Measurements from ENCODE around the gene SMARCD3. TPM values are rescaled to one million over a fixed set of nuclear protein-coding genes. Genes with fewer than 3 reads are reported as not detected.

The SMARCD3 gene
- total and polyA plus RNA-seq, 9 of the 15 experiments (the other 6 are each of a cell fraction or from before 2014, with no cell fraction given): 0.43 to 3.6 (median 2.6) TPM

DNA sequence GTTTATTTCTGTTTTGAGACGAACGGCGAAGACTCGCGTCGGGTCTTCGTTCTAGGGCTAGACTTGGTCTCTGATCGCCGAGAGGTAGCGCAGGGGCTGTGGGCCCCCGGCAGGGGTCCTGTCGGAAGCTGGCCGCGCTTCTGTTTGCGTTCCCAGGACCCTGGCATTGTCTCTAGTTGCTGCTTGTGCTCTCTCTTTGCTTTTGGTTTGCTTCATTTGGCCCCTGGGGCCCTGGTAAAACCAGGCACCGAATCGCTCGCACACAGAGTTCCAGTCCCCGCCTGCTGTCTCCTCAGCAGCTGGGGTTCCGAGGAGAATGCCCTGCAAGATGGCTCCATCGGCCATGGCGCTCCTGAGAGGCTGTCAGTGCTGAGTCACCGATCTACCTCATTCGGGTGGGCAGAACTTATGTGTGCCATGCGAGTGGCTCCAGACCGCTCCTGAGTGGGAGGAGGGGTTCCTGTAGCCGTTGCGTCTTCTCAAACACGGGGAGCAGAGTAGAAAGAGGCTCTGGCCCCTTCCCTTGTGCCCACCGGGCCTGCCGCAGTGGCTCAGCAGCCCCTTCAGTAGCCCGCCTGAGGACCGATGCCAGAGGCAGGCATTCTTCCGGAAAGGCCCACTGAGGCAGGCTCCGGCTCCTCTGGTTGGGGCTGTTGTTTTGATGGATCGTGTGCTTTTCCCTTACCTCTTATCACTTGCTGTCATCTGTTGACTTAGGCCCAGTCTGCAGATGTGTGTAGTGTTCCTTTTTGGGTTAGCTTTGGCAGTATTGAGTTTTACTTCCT is 15.4 kb downstream of the SMARCD3 start (continued):
- TF ChIP-seq NBN (IDR thresholded peaks at IDR 0.05; ENCODE audit: low read depth): 0 out of 2 replicates have a peak, but pooled peaks have one; percentile 53
- TF ChIP-seq NR4A1 (CRISPR knock-in tag; IDR thresholded peaks at IDR 0.05): no peak
- peak; percentile 34; the same call in 1 of the 2 replicates for TF ChIP-seq NR4A1 (tag; IDR thresholded peaks at IDR 0.05)
- TF ChIP-seq MLLT1 (IDR thresholded peaks at IDR 0.05): peak in 1 of 2 experiments; percentile 91; a peak in 2 of 4 replicates
- peak; percentile 38; the same call in 1 of the 2 replicates for TF ChIP-seq BHLHE40 (IDR thresholded peaks at IDR 0.05; ENCODE audit: low read length)
- 0 out of 2 replicates have a peak, but pooled peaks have one; percentile 32 for TF ChIP-seq PML (IDR thresholded peaks at IDR 0.05; ENCODE audit: low read length)
- TF ChIP-seq MAFG (tag; conservative IDR thresholded peaks at IDR 0.05): peak; percentile 76; the same call in 1 of the 2 replicates
- 0 out of 2 replicates have a peak, but pooled peaks have one; percentile 17 for TF ChIP-seq CGGBP1 (CRISPR knock-in tag; IDR thresholded peaks at IDR 0.05)
- peak; percentile 56; the same call in 1 of the 2 replicates for TF ChIP-seq MTA3 (IDR thresholded peaks at IDR 0.05; ENCODE audit: borderline replicate concordance)
- 0 out of 2 replicates have a peak, but pooled peaks have one; percentile 30 for TF ChIP-seq ZBTB2 (IDR thresholded peaks at IDR 0.05)
- TF ChIP-seq BCOR (IDR thresholded peaks at IDR 0.05): peak; percentile 41; the same call in 1 of the 2 replicates
- TF ChIP-seq, protein P1, sequence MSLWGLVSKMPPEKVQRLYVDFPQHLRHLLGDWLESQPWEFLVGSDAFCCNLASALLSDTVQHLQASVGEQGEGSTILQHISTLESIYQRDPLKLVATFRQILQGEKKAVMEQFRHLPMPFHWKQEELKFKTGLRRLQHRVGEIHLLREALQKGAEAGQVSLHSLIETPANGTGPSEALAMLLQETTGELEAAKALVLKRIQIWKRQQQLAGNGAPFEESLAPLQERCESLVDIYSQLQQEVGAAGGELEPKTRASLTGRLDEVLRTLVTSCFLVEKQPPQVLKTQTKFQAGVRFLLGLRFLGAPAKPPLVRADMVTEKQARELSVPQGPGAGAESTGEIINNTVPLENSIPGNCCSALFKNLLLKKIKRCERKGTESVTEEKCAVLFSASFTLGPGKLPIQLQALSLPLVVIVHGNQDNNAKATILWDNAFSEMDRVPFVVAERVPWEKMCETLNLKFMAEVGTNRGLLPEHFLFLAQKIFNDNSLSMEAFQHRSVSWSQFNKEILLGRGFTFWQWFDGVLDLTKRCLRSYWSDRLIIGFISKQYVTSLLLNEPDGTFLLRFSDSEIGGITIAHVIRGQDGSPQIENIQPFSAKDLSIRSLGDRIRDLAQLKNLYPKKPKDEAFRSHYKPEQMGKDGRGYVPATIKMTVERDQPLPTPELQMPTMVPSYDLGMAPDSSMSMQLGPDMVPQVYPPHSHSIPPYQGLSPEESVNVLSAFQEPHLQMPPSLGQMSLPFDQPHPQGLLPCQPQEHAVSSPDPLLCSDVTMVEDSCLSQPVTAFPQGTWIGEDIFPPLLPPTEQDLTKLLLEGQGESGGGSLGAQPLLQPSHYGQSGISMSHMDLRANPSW (CRISPR knock-in tag; IDR thresholded peaks at IDR 0.05): peak; percentile 82; the same call in 1 of the 2 replicates
- TF ChIP-seq HIVEP1 (CRISPR knock-in tag; IDR thresholded peaks at IDR 0.05): 0 out of 2 replicates have a peak, but pooled peaks have one; percentile 16
- TF ChIP-seq TAF1 (IDR thresholded peaks at IDR 0.05; ENCODE audit: control insufficient read depth, extremely low read depth, insufficient read depth, low read length, severe bottlenecking): peak; percentile 48
- TF ChIP-seq ATF3 (IDR thresholded peaks at IDR 0.05): peak; percentile 69
- TF ChIP-seq ATF3 (CRISPR knock-in tag; conservative IDR thresholded peaks at IDR 0.05): no peak; the same call in none of the 2 replicates
- TF ChIP-seq NR1H2 (CRISPR knock-in tag; IDR thresholded peaks at IDR 0.05): 0 out of 2 replicates have a peak, but pooled peaks have one; percentile 2
- TF ChIP-seq ZNF217 (CRISPR knock-in tag; IDR thresholded peaks at IDR 0.05): no peak
- 0 out of 2 replicates have a peak, but pooled peaks have one; percentile 22 for TF ChIP-seq ZNF263 (CRISPR knock-in tag; IDR thresholded peaks at IDR 0.05; ENCODE audit: borderline replicate concordance)
- no peak for TF ChIP-seq ZC3H11A (IDR thresholded peaks at IDR 0.05; ENCODE audit: low read depth, low read length)
- TF ChIP-seq SMARCA5 (IDR thresholded peaks at IDR 0.05): peak; percentile 76; the same call in 1 of the 2 replicates

All from K562 (cell line).